GM19324 (cell line): ENCODE measurements around the gene SEC14L1.
"Not testable (repeated sequence)": the region's sequence is repeated elsewhere in the genome, so short reads cannot be mapped to it uniquely, and the experiment has no call there.

Experiments used
- ATAC-seq: cut with Tn5 transposase; IDR thresholded peaks from one replicate; pipeline ENCODE4 v1.9.1; 2021; ENCODE audit warnings: mild to moderate bottlenecking, moderate library complexity; ENCODE audit not compliant: unreplicated experiment, low FRiP score

Gene SEC14L1

GRCh38 chr17:77254951-77255825 lies 114.4 kb downstream of the SEC14L1 start:
- no peak for ATAC-seq

- ATAC-seq, result not testable (repeated sequence)
Observed at GRCh38 chr17:77255970-77256369, 115.2 kb downstream of the SEC14L1 start.

- no peak for ATAC-seq
Observed at GRCh38 chr17:77256710-77257109, 115.9 kb downstream of the SEC14L1 start.

GRCh38 chr17:77257169-77257568 lies 116.4 kb downstream of the SEC14L1 start:
- no peak for ATAC-seq

- no peak for ATAC-seq
Observed at GRCh38 chr17:77257596-77258458, 117.1 kb downstream of the SEC14L1 start.

- ATAC-seq, result no peak
Observed at GRCh38 chr17:77258638-77259037, 117.9 kb downstream of the SEC14L1 start.

- ATAC-seq, result no peak
Observed at GRCh38 chr17:77264617-77265230, 124.0 kb downstream of the SEC14L1 start.

GRCh38 chr17:77266213-77266612 lies 125.4 kb downstream of the SEC14L1 start:
- ATAC-seq, result no peak
